ENCODE results near the gene CAMKMT. TPM values are rescaled to one million over a fixed set of nuclear protein-coding genes. Genes with fewer than 3 reads are reported as not detected.

The CAMKMT gene
- total RNA-seq, 1 experiment from 2014 or later = 12.5 TPM

DNA sequence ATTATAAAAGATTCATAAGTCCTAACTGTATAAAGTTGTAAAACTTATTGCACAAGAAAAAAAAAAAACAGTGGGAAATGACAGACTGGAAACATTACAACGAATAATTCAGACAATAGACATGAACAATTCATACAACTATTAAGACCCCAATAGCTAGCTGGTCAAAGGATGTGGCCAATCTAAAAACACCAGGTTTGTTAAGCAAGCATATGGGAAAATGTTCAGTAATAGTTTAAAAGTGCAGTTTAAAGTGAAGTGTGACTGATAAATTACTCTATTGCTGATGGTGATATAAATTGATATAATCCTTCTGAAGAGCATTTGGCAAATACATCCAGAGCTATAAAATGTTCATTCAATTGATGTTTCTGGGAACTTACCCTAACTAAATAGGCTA is 289.0 kb downstream of the CAMKMT start:
- DNase-seq (ENCODE audit: low spot score) = no peak
- BruUV-seq (replicated peaks) = no TSS peak

DNA sequence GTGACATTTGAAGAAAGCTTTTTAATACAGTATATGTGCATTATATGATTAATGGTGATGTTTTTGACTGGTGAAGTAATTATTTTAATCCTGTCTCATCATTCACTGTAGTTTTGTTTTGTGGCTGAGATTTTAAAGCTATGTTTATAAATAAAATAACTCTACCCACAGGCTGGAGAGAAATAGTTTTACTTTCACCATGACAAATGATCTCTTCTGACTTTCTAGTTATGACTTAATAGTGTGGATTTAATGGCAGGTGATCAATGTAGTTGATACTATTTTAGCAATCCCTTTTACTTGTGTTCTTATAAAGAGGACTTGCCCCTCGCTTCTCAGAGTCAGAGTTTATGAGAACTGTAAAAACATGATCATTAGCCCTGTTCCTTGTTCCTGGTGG is 290.2 kb downstream of the CAMKMT start:
- CTCF ChIA-PET = no interaction called here
- no peaks in the 10 kb centered on the region for H3K9me3 ChIP-seq (ENCODE audit: low read depth, low read length, poor library complexity, severe bottlenecking)
- POLR2A ChIA-PET (ENCODE audit: low non-redundant PET) = no interaction called here

More for the DNA sequence above, 289.0 kb downstream of the CAMKMT start:
- TF ChIP-seq, protein P1, sequence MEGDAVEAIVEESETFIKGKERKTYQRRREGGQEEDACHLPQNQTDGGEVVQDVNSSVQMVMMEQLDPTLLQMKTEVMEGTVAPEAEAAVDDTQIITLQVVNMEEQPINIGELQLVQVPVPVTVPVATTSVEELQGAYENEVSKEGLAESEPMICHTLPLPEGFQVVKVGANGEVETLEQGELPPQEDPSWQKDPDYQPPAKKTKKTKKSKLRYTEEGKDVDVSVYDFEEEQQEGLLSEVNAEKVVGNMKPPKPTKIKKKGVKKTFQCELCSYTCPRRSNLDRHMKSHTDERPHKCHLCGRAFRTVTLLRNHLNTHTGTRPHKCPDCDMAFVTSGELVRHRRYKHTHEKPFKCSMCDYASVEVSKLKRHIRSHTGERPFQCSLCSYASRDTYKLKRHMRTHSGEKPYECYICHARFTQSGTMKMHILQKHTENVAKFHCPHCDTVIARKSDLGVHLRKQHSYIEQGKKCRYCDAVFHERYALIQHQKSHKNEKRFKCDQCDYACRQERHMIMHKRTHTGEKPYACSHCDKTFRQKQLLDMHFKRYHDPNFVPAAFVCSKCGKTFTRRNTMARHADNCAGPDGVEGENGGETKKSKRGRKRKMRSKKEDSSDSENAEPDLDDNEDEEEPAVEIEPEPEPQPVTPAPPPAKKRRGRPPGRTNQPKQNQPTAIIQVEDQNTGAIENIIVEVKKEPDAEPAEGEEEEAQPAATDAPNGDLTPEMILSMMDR (conservative IDR thresholded peaks at IDR 0.05; ENCODE audit: low read depth, low read length) = no peak
- TF ChIP-seq EZH2 (IDR thresholded peaks at IDR 0.05; ENCODE audit: borderline replicate concordance, low read depth, low read length, poor library complexity, severe bottlenecking) = no peak
- intact Hi-C loops (cut with micrococcal nuclease; ENCODE audit: unreplicated experiment) = no loop called here
- ChIA-PET CTCF (no interaction called here), POLR2A (ENCODE audit: low non-redundant PET) (no interaction called here)
- Histone ChIP-seq H3K9me3 (ENCODE audit: low read depth, low read length, poor library complexity, severe bottlenecking) (no peaks in the 10 kb centered on the region), H3K36me3 (ENCODE audit: insufficient read depth, low read length, poor library complexity, severe bottlenecking) (no peaks in the 10 kb centered on the region), H3K4me3 (ENCODE audit: low read depth, low read length, poor library complexity, severe bottlenecking) (no peak overlapping the region), H3K4me1 (ENCODE audit: insufficient read depth, low read length, poor library complexity, severe bottlenecking) (no peaks in the 10 kb centered on the region), H3K27ac (ENCODE audit: low read depth, low read length, poor library complexity, severe bottlenecking) (no peak overlapping the region), H3K27me3 (replicated peaks; ENCODE audit: insufficient read depth, low read depth, low read length, poor library complexity) (no peaks in the 10 kb centered on the region)

DNA sequence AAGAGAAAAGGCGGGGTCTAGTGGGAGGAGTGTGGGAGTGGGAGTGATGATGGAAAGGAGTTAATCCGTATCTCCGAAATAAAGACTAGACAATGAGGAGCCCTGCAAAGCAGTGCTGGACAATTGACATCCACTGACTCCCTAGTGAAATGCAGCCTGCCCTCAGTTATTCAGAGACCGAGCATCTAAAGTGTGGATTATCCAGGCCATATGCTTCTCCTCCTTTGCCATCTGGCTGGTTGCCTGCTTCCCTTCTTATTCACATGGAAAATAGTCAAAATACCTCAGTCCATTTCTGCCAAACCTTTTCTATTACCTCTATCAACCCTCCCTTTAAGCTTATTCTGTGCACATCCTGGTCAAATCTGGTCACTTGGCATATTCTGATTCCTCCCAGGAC is 291.0 kb downstream of the CAMKMT start:
- Histone ChIP-seq H3K27me3 (replicated peaks; ENCODE audit: insufficient read depth, low read depth, low read length, poor library complexity) (no peaks in the 10 kb centered on the region), H3K4me1 (ENCODE audit: insufficient read depth, low read length, poor library complexity, severe bottlenecking) (no peaks in the 10 kb centered on the region), H3K9me3 (ENCODE audit: low read depth, low read length, poor library complexity, severe bottlenecking) (no peaks in the 10 kb centered on the region), H3K36me3 (ENCODE audit: insufficient read depth, low read length, poor library complexity, severe bottlenecking) (no peaks in the 10 kb centered on the region), H3K27ac (ENCODE audit: low read depth, low read length, poor library complexity, severe bottlenecking) (no peak overlapping the region), H3K4me3 (ENCODE audit: low read depth, low read length, poor library complexity, severe bottlenecking) (no peak overlapping the region)
- CTCF ChIA-PET = no interaction called here
- no peak for TF ChIP-seq EZH2 (IDR thresholded peaks at IDR 0.05; ENCODE audit: borderline replicate concordance, low read depth, low read length, poor library complexity, severe bottlenecking)
- TF ChIP-seq, protein P1 (conservative IDR thresholded peaks at IDR 0.05; ENCODE audit: low read depth, low read length) = no peak
- intact Hi-C loops (cut with micrococcal nuclease; ENCODE audit: unreplicated experiment) = no loop called here
- no TSS peak for BruUV-seq (replicated peaks)
- DNase-seq (ENCODE audit: low spot score) = no peak
- POLR2A ChIA-PET (ENCODE audit: low non-redundant PET) = interaction anchor here (0.6 kb wide), 1 partner anchor 1789 kb away, joined by 3 read pairs; no protein-coding TSS in a partner anchor

More for the DNA sequence above, 290.2 kb downstream of the CAMKMT start:
- TF ChIP-seq, protein P1 (conservative IDR thresholded peaks at IDR 0.05; ENCODE audit: low read depth, low read length) = no peak
- no peak for TF ChIP-seq EZH2 (IDR thresholded peaks at IDR 0.05; ENCODE audit: borderline replicate concordance, low read depth, low read length, poor library complexity, severe bottlenecking)
- H3K4me1 ChIP-seq (ENCODE audit: insufficient read depth, low read length, poor library complexity, severe bottlenecking) = no peaks in the 10 kb centered on the region
- no peak overlapping the region for H3K27ac ChIP-seq (ENCODE audit: low read depth, low read length, poor library complexity, severe bottlenecking)
- no TSS peak for BruUV-seq (replicated peaks)
- H3K4me3 ChIP-seq (ENCODE audit: low read depth, low read length, poor library complexity, severe bottlenecking) = no peak overlapping the region
- intact Hi-C loops (cut with micrococcal nuclease; ENCODE audit: unreplicated experiment) = no loop called here
- H3K27me3 ChIP-seq (replicated peaks; ENCODE audit: insufficient read depth, low read depth, low read length, poor library complexity) = no peaks in the 10 kb centered on the region
- DNase-seq (ENCODE audit: low spot score) = no peak
- no peaks in the 10 kb centered on the region for H3K36me3 ChIP-seq (ENCODE audit: insufficient read depth, low read length, poor library complexity, severe bottlenecking)
